ENCODE results near the gene EMP3.

Gene EMP3

DNA sequence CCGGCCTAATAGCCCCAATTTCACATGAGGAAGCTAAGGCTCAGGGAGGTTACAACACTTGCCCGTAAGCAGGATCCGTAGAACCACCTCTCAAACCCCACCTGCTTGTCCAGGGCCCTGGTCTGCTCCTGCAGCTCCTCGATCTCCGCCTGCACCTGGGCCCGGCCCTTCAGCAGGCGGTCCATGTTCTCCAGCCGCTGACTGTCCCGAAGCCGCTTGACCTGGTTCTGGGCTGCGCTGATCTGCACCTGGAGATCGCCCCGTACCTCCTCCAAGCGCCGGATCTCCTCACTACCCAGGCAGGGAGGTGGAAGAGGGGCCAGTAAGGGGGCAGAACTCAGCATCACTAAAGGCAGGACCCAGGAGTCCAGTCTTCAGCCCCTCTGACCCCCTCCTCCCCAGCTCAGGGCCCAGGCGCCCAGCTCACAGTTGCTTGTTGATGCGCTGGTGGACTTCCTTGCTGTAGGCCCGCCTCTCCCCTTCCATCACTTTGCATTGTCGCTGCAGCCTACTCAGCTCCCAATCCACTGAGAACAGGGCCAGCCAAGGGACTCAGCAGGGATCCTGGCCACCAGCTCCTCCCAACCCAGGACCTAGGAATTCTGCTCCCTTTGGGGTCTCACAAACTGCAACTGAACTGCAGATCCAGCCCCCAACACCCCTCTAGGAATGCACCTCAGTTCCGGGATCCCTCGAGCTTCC, 6.9 kb upstream of the EMP3 start:
- no peak for DNase-seq (ENCODE audit: low read depth)

DNA sequence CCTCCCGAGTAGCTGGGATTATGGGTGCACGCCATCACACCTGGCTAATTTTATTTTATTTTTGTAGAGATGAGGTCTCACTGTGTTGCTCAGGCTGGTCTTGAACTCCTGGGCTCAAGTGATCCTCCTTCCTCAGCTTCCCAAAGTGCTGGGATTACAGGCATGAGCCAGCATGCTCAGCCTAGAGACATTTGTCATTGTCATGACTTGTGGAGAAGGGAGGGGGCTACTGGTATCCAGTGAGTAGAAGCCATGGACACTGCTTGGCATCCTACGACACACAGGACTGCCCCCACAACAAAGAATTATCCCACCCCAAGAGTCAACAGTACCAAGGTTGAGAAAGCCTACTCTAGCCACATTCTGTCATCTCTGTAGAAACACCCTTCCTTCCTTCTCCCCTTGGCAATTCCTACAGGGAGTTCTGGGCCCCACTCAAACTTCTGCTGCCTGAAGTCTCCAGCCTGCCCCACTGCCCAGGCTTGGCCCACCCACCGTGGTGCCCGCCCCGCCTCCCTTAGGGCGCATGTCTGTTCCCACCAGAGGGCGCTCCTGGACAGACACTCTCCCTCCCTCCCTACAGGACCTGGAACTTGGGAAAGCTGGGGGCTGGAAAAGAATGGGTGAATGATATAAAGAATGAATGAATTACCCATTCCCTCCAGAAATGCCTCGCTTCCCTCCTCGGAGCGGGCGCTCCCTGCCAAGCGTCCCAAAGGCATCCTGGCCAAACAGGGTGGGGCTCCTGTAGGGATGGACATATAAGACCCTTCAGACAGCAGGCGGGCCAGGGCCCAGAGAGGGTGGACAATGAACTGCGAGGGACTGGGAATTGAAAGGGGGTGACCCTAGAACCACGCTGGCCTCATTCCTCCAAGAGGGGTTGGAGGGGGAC, 5.5 kb upstream of the EMP3 start:
- DNase-seq (ENCODE audit: low read depth): no peak

DNA sequence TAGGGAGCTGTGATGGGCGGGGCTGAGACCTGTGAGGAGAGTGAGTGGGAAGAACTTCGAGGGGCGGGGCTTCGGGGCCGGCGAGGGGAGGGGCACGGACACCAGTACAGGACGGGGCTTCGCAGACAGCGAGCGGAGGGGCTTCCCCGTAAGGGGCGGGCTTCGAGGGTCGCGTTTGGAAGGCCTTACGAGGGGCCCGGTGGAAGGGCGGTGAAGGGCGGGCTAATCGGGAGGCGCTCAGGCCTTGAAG, 4.1 kb upstream of the EMP3 start:
- no peak for DNase-seq (ENCODE audit: low read depth)

DNA sequence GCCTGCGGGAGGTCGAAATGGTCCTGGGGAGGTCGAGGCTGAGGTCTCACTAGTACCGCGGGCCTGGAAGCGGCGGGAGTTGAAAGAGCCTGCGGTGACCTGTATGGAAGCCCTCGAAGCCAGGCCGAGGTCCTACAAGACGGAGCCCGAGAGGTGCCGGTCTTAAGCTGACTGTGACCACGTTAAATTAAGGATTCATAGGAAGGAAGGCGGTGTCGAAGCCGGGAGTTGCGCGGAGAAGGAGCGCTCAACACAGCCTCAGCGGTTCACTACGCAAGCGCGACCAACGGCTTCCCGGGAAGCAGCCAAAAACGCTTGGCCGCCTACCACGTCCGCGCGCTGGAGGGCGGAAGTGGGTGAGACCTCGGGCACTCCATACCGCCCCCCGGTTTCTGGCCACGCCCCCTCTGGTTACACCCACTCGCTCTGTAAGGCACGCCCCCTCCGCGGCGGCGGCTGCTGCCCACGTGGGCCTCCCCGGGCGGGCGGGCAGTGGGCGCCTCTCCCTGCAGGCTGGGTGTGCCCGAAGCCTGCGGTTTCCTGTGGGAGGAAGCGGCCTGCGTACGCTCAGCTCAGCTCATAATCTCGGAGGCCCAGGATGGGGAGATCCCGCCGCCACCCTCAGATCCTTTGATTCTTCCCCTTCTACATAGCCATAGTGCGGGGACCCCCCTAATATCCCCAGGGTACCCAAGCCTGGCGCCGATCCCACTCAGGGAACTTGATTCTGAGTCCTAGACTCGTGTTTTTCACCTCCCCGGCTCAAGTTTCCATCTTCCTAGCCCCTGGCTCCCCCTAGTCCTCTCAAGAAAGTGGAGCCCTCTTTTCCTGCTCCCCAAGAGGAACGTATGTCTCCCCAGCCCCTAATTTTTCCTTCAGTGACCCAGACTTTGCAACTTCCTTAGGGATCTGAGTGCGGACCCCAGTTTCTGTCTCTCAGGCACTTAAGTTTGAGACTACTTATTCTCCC, 3.4 kb upstream of the EMP3 start:
- peak; percentile 90 for DNase-seq (ENCODE audit: low read depth)

DNA sequence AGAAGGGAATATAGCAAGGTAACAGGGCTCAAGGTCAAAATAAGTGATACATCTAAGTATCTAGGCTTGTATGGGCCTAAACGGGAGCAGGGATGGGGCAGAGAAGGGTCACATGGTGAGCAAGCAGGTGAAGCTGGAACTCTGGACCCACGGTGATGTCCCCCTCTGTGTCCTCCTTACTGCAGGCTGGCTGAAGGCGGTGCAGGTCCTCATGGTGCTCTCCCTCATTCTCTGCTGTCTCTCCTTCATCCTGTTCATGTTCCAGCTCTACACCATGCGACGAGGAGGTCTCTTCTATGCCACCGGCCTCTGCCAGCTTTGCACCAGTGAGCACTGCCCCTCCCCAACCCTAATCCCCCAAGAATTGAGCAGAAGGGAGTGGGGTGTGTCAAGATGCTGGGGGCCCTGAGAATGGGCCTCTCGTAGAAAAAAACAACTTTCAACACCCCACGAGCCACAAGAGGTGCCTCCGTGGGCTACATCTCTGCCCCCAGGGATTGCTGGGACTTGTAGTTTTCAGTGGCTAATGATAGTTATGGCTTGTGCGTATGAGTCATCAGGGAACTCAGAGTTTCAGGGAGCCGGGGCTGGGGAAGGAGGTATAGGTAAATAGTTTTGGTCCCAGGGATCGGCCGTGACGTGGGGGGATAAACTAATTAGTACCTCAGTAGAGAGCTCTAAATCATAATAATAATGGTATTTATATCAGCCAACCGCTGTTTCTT, 4.0 kb downstream of the EMP3 start:
- no peak for DNase-seq (ENCODE audit: low read depth)

DNA sequence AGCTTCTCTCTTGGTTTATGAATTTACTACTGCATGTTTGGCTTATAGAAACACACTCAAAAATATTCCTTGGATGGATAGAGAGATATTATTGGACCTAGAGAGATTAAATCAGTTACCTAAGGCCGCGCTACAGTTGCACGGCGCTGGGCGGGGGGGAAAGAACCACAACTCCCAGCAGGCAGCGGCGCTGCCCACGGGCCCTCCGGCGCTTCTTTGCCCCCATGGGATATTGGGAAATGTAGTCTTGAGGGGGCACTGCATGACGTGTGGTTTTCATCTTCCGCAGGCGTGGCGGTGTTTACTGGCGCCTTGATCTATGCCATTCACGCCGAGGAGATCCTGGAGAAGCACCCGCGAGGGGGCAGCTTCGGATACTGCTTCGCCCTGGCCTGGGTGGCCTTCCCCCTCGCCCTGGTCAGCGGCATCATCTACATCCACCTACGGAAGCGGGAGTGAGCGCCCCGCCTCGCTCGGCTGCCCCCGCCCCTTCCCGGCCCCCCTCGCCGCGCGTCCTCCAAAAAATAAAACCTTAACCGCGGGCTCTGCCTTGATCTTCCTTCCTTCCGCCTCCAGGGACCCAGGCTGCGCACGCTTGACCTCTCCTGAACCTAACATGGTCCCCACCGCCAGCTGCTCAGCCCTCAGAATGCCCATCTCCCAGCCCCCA, 4.8 kb downstream of the EMP3 start:
- no peak for DNase-seq (ENCODE audit: low read depth)

DNA sequence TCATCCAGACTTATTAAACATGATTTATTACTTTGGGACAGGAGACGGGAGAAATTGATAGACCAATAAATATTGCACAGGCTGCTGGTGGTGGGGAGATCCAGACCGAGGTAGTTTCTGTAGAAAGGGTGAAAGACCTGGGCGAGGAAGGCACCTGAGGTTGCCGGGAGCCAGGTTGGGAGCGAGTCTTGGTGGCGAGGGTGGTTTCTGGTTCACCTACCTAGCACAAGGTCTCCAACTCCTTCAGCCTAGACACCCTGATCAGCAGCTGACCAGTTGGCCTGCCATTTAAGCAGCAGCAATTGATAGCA, 7.0 kb downstream of the EMP3 start:
- no peak for DNase-seq (ENCODE audit: low read depth)

DNA sequence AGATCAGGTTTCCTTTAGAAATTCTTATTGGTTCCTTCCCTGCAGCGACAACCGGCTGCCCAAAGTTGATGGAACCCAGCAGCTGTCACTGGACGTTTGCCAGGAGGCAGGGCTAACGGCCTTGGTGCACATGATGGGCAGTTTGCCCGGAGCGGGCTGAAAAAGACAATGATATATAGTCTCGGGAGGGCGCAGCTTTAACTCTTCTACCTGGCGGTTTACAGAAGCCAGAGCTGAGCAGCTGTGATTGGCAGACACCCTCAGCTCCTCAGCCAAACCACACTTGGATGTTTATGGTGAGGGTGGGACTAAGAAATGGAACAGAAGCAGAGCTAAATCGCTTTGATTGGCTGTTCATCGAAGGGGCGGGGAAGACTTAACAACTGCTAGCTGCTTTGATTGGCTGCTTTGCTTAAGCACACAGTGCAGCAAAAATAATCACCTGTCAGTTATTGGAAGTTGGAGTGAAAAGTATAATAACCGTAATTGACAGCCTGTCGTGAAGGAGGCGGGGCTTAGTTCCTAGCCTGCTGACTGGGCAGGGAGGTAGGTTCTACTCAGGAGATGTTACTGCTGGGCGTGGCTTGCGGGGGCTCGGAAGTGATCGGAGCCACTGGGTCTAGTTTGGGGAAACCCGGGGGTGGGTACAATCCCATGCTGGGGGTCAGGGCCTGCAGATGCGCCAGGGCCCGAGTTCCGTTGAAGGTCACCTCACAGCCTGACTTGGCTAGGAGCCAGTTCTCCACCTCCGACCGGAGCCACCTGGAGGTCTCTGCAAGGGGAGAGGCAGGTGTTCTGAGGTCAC, 7.5 kb downstream of the EMP3 start:
- DNase-seq (ENCODE audit: low read depth): peak; percentile 95

DNA sequence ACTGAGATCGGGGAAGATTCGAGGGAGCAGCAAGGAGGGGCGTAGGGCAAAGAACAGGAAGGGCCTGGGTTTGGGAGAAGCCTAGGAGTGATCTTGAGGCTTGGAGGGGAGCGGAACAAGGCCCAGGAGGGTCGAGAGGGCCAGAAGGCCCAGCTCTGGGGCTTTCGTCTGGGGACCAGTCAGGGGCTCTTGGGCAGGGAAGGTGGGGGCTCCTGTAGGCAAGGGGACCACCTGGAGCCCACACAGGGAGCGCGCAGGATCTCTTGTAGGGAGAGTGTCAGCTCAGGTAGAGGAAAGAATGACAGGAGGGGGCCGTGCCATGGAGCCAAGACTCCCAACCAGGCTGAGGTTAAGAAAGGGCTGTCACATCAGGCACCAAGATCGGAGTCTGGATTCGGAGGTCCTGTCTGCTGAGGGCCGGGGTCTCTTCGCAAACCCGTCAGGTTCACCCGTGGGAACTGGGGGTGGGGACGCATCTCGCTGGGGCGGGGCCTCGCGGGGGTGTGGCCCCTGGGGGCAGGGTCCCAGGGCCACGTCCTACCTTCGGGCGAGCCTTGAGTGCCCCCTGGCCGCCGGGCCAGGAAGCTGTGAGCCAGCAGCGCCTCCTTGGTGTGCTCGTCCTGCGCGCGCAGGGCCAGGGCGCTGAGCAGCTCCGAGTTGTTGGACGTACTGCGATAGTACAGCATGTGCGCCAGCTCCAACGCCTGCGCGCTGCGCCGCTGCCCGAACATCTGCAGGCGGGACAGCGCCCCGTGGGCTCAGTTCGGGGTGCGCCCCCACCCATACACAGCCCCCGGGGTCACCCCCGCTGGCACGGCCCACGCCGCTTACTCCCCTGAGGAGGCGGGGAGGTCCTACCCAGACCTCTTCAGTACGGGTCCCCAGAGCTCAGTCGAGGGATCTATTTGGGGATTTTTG, 8.4 kb downstream of the EMP3 start:
- peak; percentile 79 for DNase-seq (ENCODE audit: low read depth)

DNA sequence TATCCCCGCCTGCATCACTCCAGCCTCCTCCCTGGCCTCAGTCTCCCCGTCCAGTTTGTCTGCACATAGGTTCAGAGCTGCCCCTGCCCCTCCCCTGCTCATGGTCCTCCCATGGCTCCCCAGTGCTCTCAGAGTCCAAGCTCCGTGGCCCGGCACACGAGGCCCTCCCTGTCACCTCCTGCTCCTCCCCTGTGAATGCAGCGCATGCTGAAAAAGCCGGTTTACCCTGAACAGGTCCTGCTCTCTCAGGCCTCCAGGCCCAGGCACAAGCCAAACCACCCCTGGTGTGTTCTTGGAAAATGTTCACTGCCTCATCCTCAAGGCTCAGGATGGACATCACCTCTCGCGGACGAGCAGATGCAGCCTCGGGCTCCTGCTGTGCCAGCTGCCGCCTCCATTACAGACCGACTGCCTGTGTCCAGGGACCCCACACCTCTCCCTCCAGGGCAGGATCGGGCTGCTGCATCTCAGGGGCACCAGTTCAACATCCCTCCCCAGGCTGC, 13.0 kb downstream of the EMP3 start:
- no peak for DNase-seq (ENCODE audit: low read depth)

DNA sequence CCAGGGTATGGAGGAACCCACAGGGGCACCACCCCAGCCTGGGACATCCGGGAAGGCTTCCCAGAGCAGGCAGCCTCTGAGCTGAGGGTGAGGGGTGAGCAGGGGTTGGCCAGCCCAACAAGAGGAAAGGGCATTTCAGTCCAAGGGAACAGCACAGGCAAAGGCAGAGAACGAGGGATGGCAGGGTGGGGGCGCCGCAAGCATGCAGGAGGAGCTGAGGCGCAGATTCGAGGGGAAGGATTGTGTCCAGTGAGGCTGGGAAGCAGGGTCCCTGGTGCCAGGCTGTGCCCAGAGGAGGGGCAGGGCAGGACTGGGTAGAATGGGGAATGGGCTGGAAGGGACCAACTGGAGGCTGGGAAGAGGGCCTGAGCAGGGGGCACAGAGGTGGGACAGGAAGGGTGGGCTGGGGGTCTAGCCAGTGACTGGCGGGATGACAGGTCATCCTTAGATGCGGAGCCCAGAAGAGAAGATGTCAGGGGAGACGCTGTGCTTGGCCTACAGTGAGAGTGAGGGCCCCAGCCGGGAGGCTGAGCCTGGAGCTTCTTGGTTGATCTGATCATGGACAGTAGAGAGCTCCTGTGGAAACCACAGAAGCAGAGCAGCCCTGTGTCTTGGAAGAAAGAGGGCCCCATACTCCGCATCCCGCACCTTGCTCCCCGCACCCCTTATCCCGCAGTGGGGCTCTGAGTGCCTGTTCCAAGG, 13.6 kb downstream of the EMP3 start:
- DNase-seq (ENCODE audit: low read depth): no peak

DNA sequence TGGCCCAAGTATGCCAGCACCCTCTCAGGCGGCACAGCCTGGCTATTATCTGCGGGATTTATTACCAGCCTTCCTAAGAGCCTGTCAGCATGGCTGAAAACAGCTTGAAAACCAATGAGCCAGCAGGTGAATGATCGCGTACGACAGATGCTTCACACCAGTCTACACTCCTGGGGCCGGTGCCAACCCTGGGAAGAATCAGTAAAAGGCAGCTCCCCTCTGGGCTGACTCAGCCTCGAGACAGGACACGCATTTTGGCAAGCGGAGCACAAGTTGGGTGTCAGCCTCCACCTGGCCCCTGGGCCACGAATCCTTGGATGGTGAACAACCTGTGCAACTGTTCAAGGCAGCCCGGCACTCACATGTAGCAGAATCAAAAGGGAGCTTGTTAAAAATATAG, 15.6 kb downstream of the EMP3 start:
- no peak for DNase-seq (ENCODE audit: low read depth)

DNA sequence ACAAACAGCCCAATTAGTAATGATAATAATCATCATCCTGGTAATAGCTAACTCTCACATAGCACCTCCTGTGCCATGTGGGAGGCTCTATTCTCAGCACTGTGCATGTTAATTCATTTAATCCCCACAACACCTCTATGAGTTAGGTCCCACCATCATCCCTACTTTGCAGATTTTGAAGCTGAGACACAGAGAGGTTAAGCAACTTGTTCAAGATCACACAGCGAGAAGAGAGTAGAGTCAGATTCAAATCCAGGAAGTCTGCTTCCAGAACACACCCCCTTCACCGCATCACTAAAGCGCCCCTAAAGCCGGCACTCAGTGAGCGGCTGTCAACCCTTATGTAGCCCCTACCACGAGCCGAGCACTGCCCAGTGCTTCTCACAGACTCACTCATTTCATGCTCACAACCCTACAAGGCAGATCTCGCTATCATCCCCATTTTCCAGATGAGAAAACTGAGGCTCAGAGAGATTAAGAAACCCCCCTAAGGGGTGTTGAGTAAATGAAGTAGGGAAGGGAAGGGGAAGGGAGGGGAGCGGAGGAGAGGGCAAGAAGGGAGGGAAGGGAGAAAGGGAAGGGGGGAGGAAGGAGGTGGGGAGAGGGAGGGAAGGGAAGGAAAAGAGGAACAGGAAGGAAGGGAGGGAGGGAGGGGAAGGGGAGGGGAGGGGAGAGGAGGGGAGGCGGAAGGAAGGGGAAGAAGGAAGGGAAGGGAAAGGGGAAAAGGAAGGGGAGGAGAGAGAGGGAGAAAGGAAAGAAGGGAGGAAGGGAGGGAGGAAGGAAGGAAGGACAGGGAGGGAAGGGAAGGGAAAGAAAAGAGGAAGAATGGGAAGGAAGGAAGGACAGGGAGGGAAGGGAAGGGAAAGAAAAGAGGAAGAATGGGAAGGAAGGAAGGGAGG, 16.4 kb downstream of the EMP3 start:
- no peak for DNase-seq (ENCODE audit: low read depth)

DNA sequence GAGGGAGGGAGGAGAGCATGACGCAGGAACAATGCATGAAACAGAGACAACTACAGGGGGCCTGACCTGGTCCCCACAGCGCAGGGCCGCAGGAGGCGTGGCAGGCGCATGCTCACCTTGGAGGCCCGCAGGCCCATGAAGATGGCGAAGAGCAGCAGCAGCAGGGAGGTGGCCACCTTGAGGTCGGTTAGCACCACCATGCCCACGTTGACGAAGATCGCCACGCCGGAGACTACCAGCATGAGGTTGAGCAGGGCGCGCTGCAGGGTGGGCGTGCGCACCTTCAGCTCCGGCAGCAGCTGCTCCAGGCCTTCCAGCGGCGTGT, 17.0 kb downstream of the EMP3 start:
- no peak for DNase-seq (ENCODE audit: low read depth)

DNA sequence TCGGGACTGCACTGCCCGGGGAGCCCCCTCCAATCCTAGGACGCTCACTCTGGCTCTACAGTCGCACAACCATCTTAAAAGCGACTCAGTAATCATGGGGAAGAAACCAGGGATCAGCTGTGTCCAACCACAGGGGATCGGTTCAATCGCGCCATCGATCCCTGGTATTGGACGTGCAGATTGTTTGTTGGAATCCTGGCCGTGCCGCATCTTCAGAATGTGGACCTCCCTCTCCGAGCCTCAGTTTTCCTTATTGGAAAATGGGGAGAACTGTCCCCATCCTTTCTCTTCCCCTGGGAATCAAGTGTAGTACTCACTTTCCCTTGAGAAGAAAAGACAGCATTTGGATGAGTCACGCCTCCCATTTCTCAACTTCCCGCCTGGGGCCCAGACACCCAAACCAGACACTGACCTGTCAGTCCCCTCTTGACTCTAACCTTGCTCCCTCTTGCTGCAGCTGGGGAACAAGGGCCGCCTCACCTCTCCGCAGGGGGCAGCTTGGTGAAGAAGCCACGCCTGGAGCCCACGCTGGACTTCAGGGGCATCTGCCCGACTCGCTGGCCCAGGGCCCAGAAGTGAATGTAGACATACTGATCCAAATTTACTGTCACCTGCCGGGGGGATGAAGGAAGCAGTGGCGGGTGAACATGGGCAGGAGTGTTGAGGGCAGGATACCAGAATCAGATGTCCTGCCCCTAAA, 17.6 kb downstream of the EMP3 start:
- DNase-seq (ENCODE audit: low read depth): no peak

DNA sequence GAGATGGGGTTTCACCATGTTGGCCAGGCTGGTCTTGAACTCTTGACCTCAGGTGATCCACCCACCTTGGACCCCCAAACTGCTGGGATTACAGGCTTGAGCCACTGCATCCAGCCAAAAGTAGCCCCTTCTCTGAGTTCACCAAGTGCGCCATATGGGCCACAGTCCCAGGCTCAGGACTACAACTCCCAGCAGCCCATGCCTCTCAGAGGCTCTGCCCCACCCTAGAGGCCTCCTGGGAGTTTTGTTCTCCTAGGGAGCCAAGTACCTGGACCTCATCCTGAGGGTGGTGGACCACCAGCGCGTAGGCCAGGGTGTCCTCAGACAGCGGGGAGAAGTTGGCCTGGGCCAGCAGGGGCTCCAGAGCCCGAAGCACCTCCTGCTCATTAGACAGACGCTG, 19.5 kb downstream of the EMP3 start:
- DNase-seq (ENCODE audit: low read depth): no peak

DNA sequence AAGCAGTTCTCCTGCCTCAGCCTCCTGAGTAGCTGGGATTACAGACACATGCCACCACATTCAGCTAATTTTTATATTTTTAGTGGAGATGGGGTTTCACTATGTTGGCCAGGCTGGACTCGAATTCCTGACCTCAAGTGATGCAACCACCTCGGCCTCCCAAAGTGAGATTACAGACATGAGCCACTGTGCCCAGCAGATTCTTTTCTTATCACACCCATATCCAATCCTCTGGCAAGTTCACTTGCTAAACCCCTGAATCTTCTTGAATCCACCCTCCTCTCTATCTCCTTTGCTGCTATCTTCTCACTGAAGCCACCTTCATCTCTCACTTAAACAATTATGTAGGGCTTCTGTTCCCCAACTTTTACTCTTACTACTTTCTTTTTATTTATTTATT, 20.8 kb downstream of the EMP3 start:
- no peak for DNase-seq (ENCODE audit: low read depth)

Data from non-pigmented ciliary epithelial cell (primary cell).